ENCODE results near the gene FBXO38.

FBXO38 gene

DNA sequence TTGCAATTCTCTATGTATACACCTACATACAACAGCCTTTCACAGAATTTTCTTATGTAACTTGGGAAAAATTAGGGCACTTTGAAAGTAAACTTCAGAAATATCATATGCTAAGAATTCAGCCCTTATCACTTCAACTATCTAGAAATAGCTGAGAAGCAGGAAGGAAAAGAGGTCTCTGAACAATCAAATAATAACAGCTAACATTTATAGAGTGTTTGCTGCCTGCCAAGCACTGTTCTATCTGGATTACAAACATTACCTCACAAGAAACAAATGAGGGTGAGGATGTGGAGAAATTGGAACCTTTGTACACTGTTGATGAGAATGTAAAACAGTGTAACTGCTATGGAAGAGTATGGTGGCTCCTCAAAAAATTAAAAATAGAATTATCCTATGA is 4.4 kb upstream of the FBXO38 start:
- no peak overlapping the region for H3K18ac ChIP-seq (ENCODE audit: low read length)
- no peak overlapping the region for H2BK120ac ChIP-seq (ENCODE audit: insufficient read depth, low read length, poor library complexity)
- no peak overlapping the region for H2BK5ac ChIP-seq (ENCODE audit: low read depth, low read length, poor library complexity)
- H3K23ac ChIP-seq (ENCODE audit: low read length) = no peak overlapping the region
- no peak overlapping the region for H2AK5ac ChIP-seq (ENCODE audit: low read length)
- H3K27ac ChIP-seq (ENCODE audit: low read depth, low read length) = no peak overlapping the region
- no peaks in the 10 kb centered on the region for H3K79me2 ChIP-seq (ENCODE audit: control insufficient read depth, insufficient read depth, low read length, poor library complexity)
- no peak overlapping the region for H4K91ac ChIP-seq (ENCODE audit: low read depth, low read length)
- H3K14ac ChIP-seq (ENCODE audit: low read length) = no peak overlapping the region
- no peak overlapping the region for H4K8ac ChIP-seq (ENCODE audit: low read depth, low read length)
- H2BK12ac ChIP-seq (ENCODE audit: low read length) = no peak overlapping the region
- no peaks in the 10 kb centered on the region for H3K9me3 ChIP-seq (ENCODE audit: insufficient read depth, low read depth, low read length)
- no peak overlapping the region for H4K12ac ChIP-seq (ENCODE audit: low read depth, low read length)
- no peak overlapping the region for H3K4me2 ChIP-seq (ENCODE audit: low read length)
- no peak overlapping the region for H2AFZ ChIP-seq (ENCODE audit: insufficient read depth, low read length, poor library complexity)
- no peaks in the 10 kb centered on the region for H3K27me3 ChIP-seq (ENCODE audit: insufficient read depth, low read length)
- H3K4me3 ChIP-seq (ENCODE audit: low read depth, low read length) = no peak overlapping the region
- H3K79me1 ChIP-seq (ENCODE audit: low read length) = peaks cover 4% of the 10 kb centered on the region
- H3K4ac ChIP-seq (ENCODE audit: low read depth, low read length) = no peak overlapping the region
- no peak for DNase-seq
- H3K4me1 ChIP-seq (ENCODE audit: control insufficient read depth in 1 of 2, insufficient read depth in 2 of 2, low read length in 2 of 2) = peaks cover 0 to 1% of the 10 kb centered on the region in 2 experiments
- H3K9ac ChIP-seq (ENCODE audit: low read length) = no peak overlapping the region
- no peaks in the 10 kb centered on the region for H3K36me3 ChIP-seq (ENCODE audit: control insufficient read depth in 1 of 2, insufficient read depth in 2 of 2, low read length in 2 of 2)

- Histone ChIP-seq H2BK120ac (ENCODE audit: insufficient read depth, low read length, poor library complexity) (no peak overlapping the region), H3K4me3 (ENCODE audit: low read depth, low read length) (no peak overlapping the region), H4K8ac (ENCODE audit: low read depth, low read length) (no peak overlapping the region), H3K27me3 (ENCODE audit: insufficient read depth, low read length) (no peaks in the 10 kb centered on the region), H2AFZ (ENCODE audit: insufficient read depth, low read length, poor library complexity) (no peak overlapping the region), H4K12ac (ENCODE audit: low read depth, low read length) (no peak overlapping the region), H3K4me1 (ENCODE audit: control insufficient read depth in 1 of 2, insufficient read depth in 2 of 2, low read length in 2 of 2) (peaks cover 0 to 4% of the 10 kb centered on the region in 2 experiments), H2AK5ac (ENCODE audit: low read length) (no peak overlapping the region), H3K9me3 (ENCODE audit: insufficient read depth, low read depth, low read length) (no peaks in the 10 kb centered on the region), H3K27ac (ENCODE audit: low read depth, low read length) (no peak overlapping the region), H3K4ac (ENCODE audit: low read depth, low read length) (no peak overlapping the region), H2BK12ac (ENCODE audit: low read length) (no peak overlapping the region), H4K91ac (ENCODE audit: low read depth, low read length) (no peak overlapping the region), H2BK5ac (ENCODE audit: low read depth, low read length, poor library complexity) (no peak overlapping the region), H3K36me3 (ENCODE audit: control insufficient read depth in 1 of 2, insufficient read depth in 2 of 2, low read length in 2 of 2) (no peaks in the 10 kb centered on the region), H3K79me2 (ENCODE audit: control insufficient read depth, insufficient read depth, low read length, poor library complexity) (peaks cover 2% of the 10 kb centered on the region), H3K23ac (ENCODE audit: low read length) (no peak overlapping the region), H3K9ac (ENCODE audit: low read length) (no peak overlapping the region), H3K79me1 (ENCODE audit: low read length) (peaks cover 4% of the 10 kb centered on the region), H3K18ac (ENCODE audit: low read length) (no peak overlapping the region), H3K14ac (ENCODE audit: low read length) (no peak overlapping the region), H3K4me2 (ENCODE audit: low read length) (no peak overlapping the region)
- WGBS (ENCODE audit: extremely low coverage, insufficient coverage, insufficient read length) = no CpG with 5 or more reads among the region's 3 CpGs
- peak in 1 of 2 donors; percentile 22 for DNase-seq
These were observed 1.9 kb upstream of the FBXO38 start for GRCh38 chr5:148381906-148382305.

- Histone ChIP-seq H2BK120ac (ENCODE audit: insufficient read depth, low read length, poor library complexity) (no peak overlapping the region), H3K36me3 (ENCODE audit: control insufficient read depth in 1 of 2, insufficient read depth in 2 of 2, low read length in 2 of 2) (no peaks in the 10 kb centered on the region), H4K8ac (ENCODE audit: low read depth, low read length) (no peak overlapping the region), H3K18ac (ENCODE audit: low read length) (no peak overlapping the region), H3K27ac (ENCODE audit: low read depth, low read length) (no peak overlapping the region), H3K4ac (ENCODE audit: low read depth, low read length) (no peak overlapping the region), H3K79me2 (ENCODE audit: control insufficient read depth, insufficient read depth, low read length, poor library complexity) (peaks cover 2% of the 10 kb centered on the region), H3K14ac (ENCODE audit: low read length) (no peak overlapping the region), H3K79me1 (ENCODE audit: low read length) (peaks cover 4% of the 10 kb centered on the region), H4K12ac (ENCODE audit: low read depth, low read length) (no peak overlapping the region), H2AK5ac (ENCODE audit: low read length) (no peak overlapping the region), H3K27me3 (ENCODE audit: insufficient read depth, low read length) (no peaks in the 10 kb centered on the region), H3K9ac (ENCODE audit: low read length) (no peak overlapping the region), H3K4me3 (ENCODE audit: low read depth, low read length) (no peak overlapping the region), H3K4me2 (ENCODE audit: low read length) (peak overlapping the region; percentile 65), H3K9me3 (ENCODE audit: insufficient read depth, low read depth, low read length) (no peaks in the 10 kb centered on the region), H4K91ac (ENCODE audit: low read depth, low read length) (no peak overlapping the region), H3K23ac (ENCODE audit: low read length) (no peak overlapping the region), H3K4me1 (ENCODE audit: control insufficient read depth in 1 of 2, insufficient read depth in 2 of 2, low read length in 2 of 2) (peaks cover 0 to 4% of the 10 kb centered on the region in 2 experiments), H2AFZ (ENCODE audit: insufficient read depth, low read length, poor library complexity) (no peak overlapping the region), H2BK12ac (ENCODE audit: low read length) (no peak overlapping the region), H2BK5ac (ENCODE audit: low read depth, low read length, poor library complexity) (no peak overlapping the region)
- no CpG with 5 or more reads among the region's 4 CpGs for WGBS (ENCODE audit: extremely low coverage, insufficient coverage, insufficient read length)
- DNase-seq = no peak
These were observed 797 bp upstream of the FBXO38 start for GRCh38 chr5:148382961-148383360.

GRCh38 chr5:148384380-148384737 is 601 bp downstream of the FBXO38 start:
- Histone ChIP-seq H2AK5ac (ENCODE audit: low read length) (peak overlapping the region; percentile 1), H3K27ac (ENCODE audit: low read depth, low read length) (no peak overlapping the region), H3K4me2 (ENCODE audit: low read length) (peak overlapping the region; percentile 92), H4K8ac (ENCODE audit: low read depth, low read length) (peak overlapping the region; percentile 90), H4K91ac (ENCODE audit: low read depth, low read length) (peak overlapping the region; percentile 83), H3K4me1 (ENCODE audit: control insufficient read depth in 1 of 2, insufficient read depth in 2 of 2, low read length in 2 of 2) (peaks cover 0 to 4% of the 10 kb centered on the region in 2 experiments), H3K18ac (ENCODE audit: low read length) (no peak overlapping the region), H3K4ac (ENCODE audit: low read depth, low read length) (peak overlapping the region; percentile 51), H2AFZ (ENCODE audit: insufficient read depth, low read length, poor library complexity) (no peak overlapping the region), H3K9me3 (ENCODE audit: insufficient read depth, low read depth, low read length) (no peaks in the 10 kb centered on the region), H3K79me1 (ENCODE audit: low read length) (peaks cover 4% of the 10 kb centered on the region), H2BK12ac (ENCODE audit: low read length) (no peak overlapping the region), H3K23ac (ENCODE audit: low read length) (no peak overlapping the region), H3K79me2 (ENCODE audit: control insufficient read depth, insufficient read depth, low read length, poor library complexity) (peaks cover 2% of the 10 kb centered on the region), H3K27me3 (ENCODE audit: insufficient read depth, low read length) (no peaks in the 10 kb centered on the region), H2BK120ac (ENCODE audit: insufficient read depth, low read length, poor library complexity) (no peak overlapping the region), H3K36me3 (ENCODE audit: control insufficient read depth in 1 of 2, insufficient read depth in 2 of 2, low read length in 2 of 2) (no peaks in the 10 kb centered on the region), H2BK5ac (ENCODE audit: low read depth, low read length, poor library complexity) (no peak overlapping the region), H3K9ac (ENCODE audit: low read length) (peak overlapping the region; percentile 80), H3K14ac (ENCODE audit: low read length) (peak overlapping the region; percentile 10), H4K12ac (ENCODE audit: low read depth, low read length) (no peak overlapping the region), H3K4me3 (ENCODE audit: low read depth, low read length) (peak overlapping the region; percentile 76)
- DNase-seq = no peak
- no CpG with 5 or more reads among the region's 6 CpGs for WGBS (ENCODE audit: extremely low coverage, insufficient coverage, insufficient read length)

Measured in trophoblast cell (in vitro differentiated cells and primary cell).